Measurements from ENCODE around the gene FALEC. TPM values are rescaled to one million over a fixed set of nuclear protein-coding genes. Genes with fewer than 3 reads are reported as not detected.

The FALEC gene
- total and polyA plus RNA-seq, 8 donors: 0.50 to 1.9 (median 1.2) TPM; not detected in 2

GRCh38 chr1:150560576-150561253 lies 45.2 kb downstream of the FALEC start:
- H3K4me1 ChIP-seq: peaks cover 49 to 75% of the 10 kb centered on the region in 2 donors

GRCh38 chr1:150561254-150561973 lies 45.9 kb downstream of the FALEC start:
- no peak for TF ChIP-seq CTCF (IDR thresholded peaks at IDR 0.05)
- ATAC-seq (peak; percentile 82), DNase-seq (peak; percentile 96 to 97 (median 96))
- H3K4me3 ChIP-seq: peak overlapping the region; percentile 33 to 50
- intact Hi-C loops (cut with DNase I): loop anchor here in 1 of 2 donors (5.0 kb wide), 1 partner anchor 61 kb away; no protein-coding TSS in a partner anchor
- H3K4me1 ChIP-seq: peaks cover 56 to 82% of the 10 kb centered on the region in 2 donors
- no peaks in the 10 kb centered on the region for H3K9me3 ChIP-seq
- H3K36me3 ChIP-seq: peaks cover 0 to 31% of the 10 kb centered on the region in 2 donors
- H3K27me3 ChIP-seq: no peaks in the 10 kb centered on the region
- H3K27ac ChIP-seq: peak overlapping the region; percentile 100

More at GRCh38 chr1:150560576-150561253, 45.2 kb downstream of the FALEC start:
- peak in 3 of 4 donors; percentile 91 to 94 (median 92) for DNase-seq
- intact Hi-C loops (cut with DNase I): loop anchor here in 1 of 2 donors (5.0 kb wide), 1 partner anchor 62 kb away; no protein-coding TSS in a partner anchor
- Histone ChIP-seq H3K27me3 (no peaks in the 10 kb centered on the region), H3K9me3 (no peaks in the 10 kb centered on the region), H3K27ac (peak overlapping the region; percentile 100), H3K36me3 (peaks cover 0 to 38% of the 10 kb centered on the region in 2 donors), H3K4me3 (peak overlapping the region; percentile 33 to 50)
- ATAC-seq: peak; percentile 66
- peak; percentile 79 to 87 for TF ChIP-seq CTCF (IDR thresholded peaks at IDR 0.05)

- DNase-seq (peak; percentile 86 to 98 (median 96)), ATAC-seq (peak; percentile 76)
- peaks cover 0 to 28% of the 10 kb centered on the region in 2 donors for H3K36me3 ChIP-seq
- H3K27ac ChIP-seq: peak overlapping the region; percentile 100
- intact Hi-C loops (cut with DNase I): loop anchor here in 1 of 2 donors (5.0 kb wide), 1 partner anchor 60 kb away; no protein-coding TSS in a partner anchor
- H3K27me3 ChIP-seq: no peaks in the 10 kb centered on the region
- H3K4me1 ChIP-seq: peaks cover 61 to 87% of the 10 kb centered on the region in 2 donors
- TF ChIP-seq CTCF (IDR thresholded peaks at IDR 0.05): no peak
- peak overlapping the region; percentile 33 to 50 for H3K4me3 ChIP-seq
- H3K9me3 ChIP-seq: no peaks in the 10 kb centered on the region
These were observed 46.5 kb downstream of the FALEC start for GRCh38 chr1:150561974-150562445.

GRCh38 chr1:150562446-150563339 lies 47.1 kb downstream of the FALEC start:
- peaks cover 0 to 22% of the 10 kb centered on the region in 2 donors for H3K36me3 ChIP-seq
- peak; percentile 1 for ATAC-seq

More at GRCh38 chr1:150562446-150563339, 47.1 kb downstream of the FALEC start:
- TF ChIP-seq CTCF (IDR thresholded peaks at IDR 0.05): no peak
- intact Hi-C loops (cut with DNase I): loop anchor here in 1 of 2 donors (5.0 kb wide), 1 partner anchor 60 kb away; no protein-coding TSS in a partner anchor
- peak in 1 of 4 donors; percentile 80 for DNase-seq
- Histone ChIP-seq H3K27me3 (no peaks in the 10 kb centered on the region), H3K27ac (peak overlapping the region; percentile 100), H3K9me3 (no peaks in the 10 kb centered on the region), H3K4me3 (peak overlapping the region in 1 of 2 donors; percentile 50), H3K4me1 (peaks cover 68 to 91% of the 10 kb centered on the region in 2 donors)
